Panc1 (cell line): ENCODE measurements around the gene TCEAL9. TPM values are rescaled to one million over a fixed set of nuclear protein-coding genes. Genes with fewer than 3 reads are reported as not detected.

Source experiments
- ATAC-seq: fragments of 200-7000 bp; cut with Tn5 transposase; 2 replicates; pipeline ENCODE4 v1.9.1; 2020; ENCODE audit warnings: mild to moderate bottlenecking, moderate library complexity
- BruUV-seq: library from RNA; stranded (reverse); fragments of 400-500 nt; replicated peaks from 2 replicates; lab custom pipeline; 2021; lab: Mats Ljungman, UMichigan
- CTCF ChIA-PET: fragments of 300-600 bp; sonication (Branson Sonifier 250); formaldehyde crosslinking; loops from one replicate; lab custom pipeline; 2022; ENCODE audit warnings: antibody characterized with exemption; lab: Charles Lee
- POLR2A ChIA-PET: fragments of 300-600 bp; sonication (Branson Sonifier 250); formaldehyde crosslinking; loops from one replicate; lab custom pipeline; 2022; ENCODE audit warnings: antibody characterized with exemption; lab: Charles Lee
- DNase-seq: peaks from one replicate; pipeline ENCODE4 v3.0.0-alpha.2; 2010; ENCODE audit warnings: low read depth, low spot score
- H3K27ac ChIP-seq: 2 replicates; pipeline ENCODE4 v1.5.1; 2011; ENCODE audit warnings: mild to moderate bottlenecking, low read length, inconsistent platforms
- H3K27me3 ChIP-seq: fragments of 200-500 bp; sonication (Bioruptor generic); 2 replicates; pipeline ENCODE4 v1.6.0; 2014; ENCODE audit warnings: low read length, inconsistent platforms; ENCODE audit not compliant: control insufficient read depth, insufficient read depth
- H3K36me3 ChIP-seq: fragments of 200-500 bp; sonication (Bioruptor generic); 2 replicates; pipeline ENCODE4 v1.5.1; 2014; ENCODE audit warnings: inconsistent platforms, mild to moderate bottlenecking, low read length, moderate library complexity; ENCODE audit not compliant: control insufficient read depth, insufficient read depth
- H3K4me1 ChIP-seq: 2 replicates; pipeline ENCODE4 v1.5.1; 2011; ENCODE audit warnings: inconsistent platforms, mild to moderate bottlenecking, low read length, moderate library complexity; ENCODE audit not compliant: control insufficient read depth, insufficient read depth
- H3K4me3 ChIP-seq, 2 experiments: 2 replicates each; pipeline ENCODE4 v1.5.1; 2011 to 2012; ENCODE audit warnings: low read depth in 2 of 2, low read length in 2 of 2, mild to moderate bottlenecking in 2 of 2, inconsistent platforms in 1 of 2, moderate library complexity in 1 of 2
- H3K9me3 ChIP-seq: fragments of 200-500 bp; sonication (Bioruptor generic); 2 replicates; pipeline ENCODE4 v1.5.1; 2014; ENCODE audit warnings: low read depth, mild to moderate bottlenecking, inconsistent platforms, low read length, moderate library complexity; ENCODE audit not compliant: control insufficient read depth, insufficient read depth
- CTCF ChIP-seq: fragments of 450-650 bp; IDR thresholded peaks from 2 replicates; pipeline ENCODE4 v1.5.1; 2017; ENCODE audit warnings: mild to moderate bottlenecking
- POLR2AphosphoS5 ChIP-seq: IDR thresholded peaks from 2 replicates; pipeline ENCODE4 v1.6.1; 2012; ENCODE audit warnings: mild to moderate bottlenecking, low read depth, low read length, moderate library complexity
- REST ChIP-seq, 2 experiments: IDR thresholded peaks; 2 replicates each; pipeline ENCODE4 v1.6.1; 2011 to 2012; ENCODE audit warnings: low read depth in 2 of 2, control low read depth in 1 of 2, low read length in 1 of 2, mild to moderate bottlenecking in 1 of 2, moderate library complexity in 1 of 2; ENCODE audit not compliant: insufficient read depth in 1 of 2
- SIN3A ChIP-seq: IDR thresholded peaks from 2 replicates; pipeline ENCODE4 v1.6.1; 2012; ENCODE audit warnings: low read depth, mild to moderate bottlenecking, low read length, moderate library complexity, borderline replicate concordance; ENCODE audit not compliant: insufficient read depth
- TCF7L2 ChIP-seq: IDR thresholded peaks from 2 replicates; pipeline ENCODE4 v1.6.1; 2011; ENCODE audit warnings: mild to moderate bottlenecking, low read depth, low read length, inconsistent platforms
- in situ Hi-C: cut with HindIII; loops from 2 replicates; pipeline ENCODE4 v1.10.0; 2016; ENCODE audit warnings: low sequenced_read_pairs, low pct_unique_long_range_greater_than_20kb
- intact Hi-C: fragments of 100-400 bp; cut with micrococcal nuclease; formaldehyde crosslinking; loops from one replicate; pipeline ENCODE4 v1.10.0; 2022; ENCODE audit not compliant: unreplicated experiment
- total RNA-seq: library from RNA; stranded (reverse); gene quantifications from one replicate; pipeline ENCODE4 v1.2.1, GENCODE V29; 2021; ENCODE audit not compliant: unreplicated experiment

Gene TCEAL9
- total RNA-seq, 1 experiment from 2014 or later, result 42.6 TPM

- Histone ChIP-seq H3K27ac (no peak overlapping the region), H3K9me3 (no peaks in the 10 kb centered on the region), H3K36me3 (no peaks in the 10 kb centered on the region), H3K27me3 (0 out of 2 replicates have a peak, but pooled peaks cover 2% of the 10 kb centered on the region), H3K4me3 (no peak overlapping the region), H3K4me1 (no peaks in the 10 kb centered on the region)
- TF ChIP-seq TCF7L2, result no peak
- TF ChIP-seq REST (IDR thresholded peaks at IDR 0.05; ENCODE audit: insufficient read depth in 1 of 2, low read depth in 2 of 2, low read length in 1 of 2), result no peak
- TF ChIP-seq SIN3A, result no peak
- TF ChIP-seq CTCF, result no peak
- TF ChIP-seq POLR2AphosphoS5, result no peak
- intact Hi-C loops (no loop called here), in situ Hi-C loops (no loop called here)
- POLR2A ChIA-PET, result no interaction called here
- ATAC-seq (no peak), DNase-seq (no peak)
- no TSS peak for BruUV-seq
- CTCF ChIA-PET, result no interaction called here
Measured at GRCh38 chrX:103344606-103345005, 11.7 kb upstream of the TCEAL9 start.

- DNase-seq (no peak), ATAC-seq (no peak)
- H3K36me3 ChIP-seq, result no peaks in the 10 kb centered on the region
- H3K4me3 ChIP-seq, result no peak overlapping the region
- no peaks in the 10 kb centered on the region for H3K9me3 ChIP-seq
- H3K4me1 ChIP-seq, result no peaks in the 10 kb centered on the region
- peak in 1 of 2 experiments; percentile 58; a peak in 2 of 4 replicates for TF ChIP-seq REST (IDR thresholded peaks at IDR 0.05; ENCODE audit: insufficient read depth in 1 of 2, low read depth in 2 of 2, low read length in 1 of 2)
- no peak for TF ChIP-seq CTCF
- CTCF ChIA-PET, result no interaction called here
- POLR2A ChIA-PET, result no interaction called here
- no peaks in the 10 kb centered on the region for H3K27me3 ChIP-seq
- BruUV-seq, result no TSS peak
- in situ Hi-C loops, result no loop called here
- intact Hi-C loops, result no loop called here
- no peak overlapping the region for H3K27ac ChIP-seq
Measured at GRCh38 chrX:103347682-103348397, 8.5 kb upstream of the TCEAL9 start.
